UCSD-AML1 (cell line): ENCODE results near the gene ZDHHC18.
"Not testable (repeated sequence)": the region's sequence is repeated elsewhere in the genome, so short reads cannot be mapped to it uniquely, and the experiment has no call there.

ENCODE experiments used
- DNase-seq: peaks from one replicate; lab custom pipeline; 2025; ENCODE audit not compliant: unreplicated experiment; lab: John Stamatoyannopoulos, UW

The ZDHHC18 gene

GRCh38 chr1:26857473-26858060, 31.1 kb downstream of the ZDHHC18 start:
- DNase-seq, result no peak

- no peak for DNase-seq
These were observed 31.7 kb downstream of the ZDHHC18 start for GRCh38 chr1:26858160-26858559.

DNA sequence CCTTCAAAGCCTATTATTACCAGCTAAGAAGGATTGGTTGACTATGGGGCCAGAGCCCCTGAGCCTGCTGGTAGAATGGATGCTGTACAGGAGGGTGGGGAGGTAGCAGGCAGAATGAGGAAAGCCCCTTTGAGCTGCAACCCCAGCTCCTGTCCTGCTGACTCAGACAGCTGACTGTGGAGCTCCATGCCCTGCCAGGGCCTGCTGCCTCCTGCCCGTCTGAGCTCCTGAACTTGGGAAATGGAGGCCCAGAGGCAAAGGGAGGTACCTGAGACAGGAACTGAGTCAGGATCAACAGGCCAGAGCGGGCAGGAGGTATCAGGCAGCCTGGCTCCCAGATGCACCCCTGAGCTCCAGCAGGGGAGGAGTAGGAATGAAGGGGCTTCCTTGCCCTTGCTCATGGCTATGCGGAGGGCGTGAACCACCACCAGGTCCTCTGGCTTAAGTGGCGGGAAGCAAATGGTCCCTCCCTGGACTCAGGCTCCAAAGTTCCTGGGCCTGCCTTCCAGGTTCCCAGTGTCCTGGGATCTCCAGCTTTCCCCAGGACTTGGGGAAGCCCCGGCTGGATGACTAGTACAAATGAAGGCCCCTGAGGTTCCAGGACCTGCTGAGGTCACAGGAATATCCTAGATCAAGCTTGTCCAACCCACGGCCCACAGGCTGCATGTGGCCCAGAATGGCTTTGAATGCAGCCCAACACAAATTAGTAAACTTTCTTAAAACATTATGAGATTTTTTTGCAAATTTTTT, 32.6 kb downstream of the ZDHHC18 start:
- no peak for DNase-seq

- DNase-seq, result no peak
These were observed 34.8 kb downstream of the ZDHHC18 start for GRCh38 chr1:26861286-26861701.

DNA sequence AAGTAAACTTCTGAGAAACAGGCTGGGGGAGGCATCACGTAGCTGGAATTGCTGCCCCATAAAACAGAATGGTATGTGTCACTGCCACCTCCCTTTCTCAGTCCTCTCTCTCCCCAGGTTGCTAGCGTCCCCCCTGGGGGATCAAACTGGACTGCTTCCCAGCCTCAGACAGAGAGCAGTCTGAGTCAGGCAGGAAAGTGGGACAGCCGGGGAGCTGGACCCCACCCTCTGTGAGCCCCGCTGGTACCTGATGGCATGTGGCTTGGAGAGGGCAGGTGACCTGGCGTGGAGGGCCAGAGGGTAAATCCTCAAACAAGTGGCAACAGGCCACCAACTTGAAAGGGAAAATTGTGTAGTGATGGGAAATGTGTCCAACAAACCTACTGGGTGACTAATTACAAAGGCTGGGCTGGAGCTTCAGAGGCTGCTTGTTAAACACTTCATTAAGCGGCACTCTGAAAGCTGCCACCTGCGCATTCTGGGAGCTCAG, 35.4 kb downstream of the ZDHHC18 start:
- no peak for DNase-seq

DNA sequence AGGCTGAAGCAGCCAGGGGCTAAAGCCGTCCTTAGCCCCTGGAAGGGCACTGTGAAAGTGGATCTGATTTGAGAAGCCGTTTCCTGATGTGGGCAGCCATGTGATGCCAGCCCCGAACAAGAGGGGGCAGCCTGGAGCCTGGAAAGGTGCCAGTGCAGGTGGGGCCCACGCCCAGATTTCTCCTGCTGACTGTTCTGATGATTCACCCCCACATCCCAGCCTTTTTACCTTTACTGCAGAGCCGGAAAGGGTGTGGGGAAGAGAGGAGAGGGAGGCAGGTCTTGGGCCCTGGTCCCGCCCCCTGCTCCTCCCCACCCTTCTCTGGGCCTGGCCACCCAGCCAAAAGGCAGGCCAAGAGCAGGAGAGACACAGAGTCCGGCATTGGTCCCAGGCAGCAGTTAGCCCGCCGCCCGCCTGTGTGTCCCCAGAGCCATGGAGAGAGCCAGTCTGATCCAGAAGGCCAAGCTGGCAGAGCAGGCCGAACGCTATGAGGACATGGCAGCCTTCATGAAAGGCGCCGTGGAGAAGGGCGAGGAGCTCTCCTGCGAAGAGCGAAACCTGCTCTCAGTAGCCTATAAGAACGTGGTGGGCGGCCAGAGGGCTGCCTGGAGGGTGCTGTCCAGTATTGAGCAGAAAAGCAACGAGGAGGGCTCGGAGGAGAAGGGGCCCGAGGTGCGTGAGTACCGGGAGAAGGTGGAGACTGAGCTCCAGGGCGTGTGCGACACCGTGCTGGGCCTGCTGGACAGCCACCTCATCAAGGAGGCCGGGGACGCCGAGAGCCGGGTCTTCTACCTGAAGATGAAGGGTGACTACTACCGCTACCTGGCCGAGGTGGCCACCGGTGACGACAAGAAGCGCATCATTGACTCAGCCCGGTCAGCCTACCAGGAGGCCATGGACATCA, 36.5 kb downstream of the ZDHHC18 start, which contains the start of gene SFN:
Gene SFN (plus strand): TSS at position 369 of the 904 bp plus-strand sequence. CDS start 64 bp downstream, at position 433.
- peak; percentile 36 for DNase-seq

DNA sequence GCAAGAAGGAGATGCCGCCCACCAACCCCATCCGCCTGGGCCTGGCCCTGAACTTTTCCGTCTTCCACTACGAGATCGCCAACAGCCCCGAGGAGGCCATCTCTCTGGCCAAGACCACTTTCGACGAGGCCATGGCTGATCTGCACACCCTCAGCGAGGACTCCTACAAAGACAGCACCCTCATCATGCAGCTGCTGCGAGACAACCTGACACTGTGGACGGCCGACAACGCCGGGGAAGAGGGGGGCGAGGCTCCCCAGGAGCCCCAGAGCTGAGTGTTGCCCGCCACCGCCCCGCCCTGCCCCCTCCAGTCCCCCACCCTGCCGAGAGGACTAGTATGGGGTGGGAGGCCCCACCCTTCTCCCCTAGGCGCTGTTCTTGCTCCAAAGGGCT, 37.2 kb downstream of the ZDHHC18 start:
- no peak for DNase-seq

GRCh38 chr1:26864610-26865480, 38.4 kb downstream of the ZDHHC18 start:
- DNase-seq, result peak; percentile 96

- not testable (repeated sequence) for DNase-seq
These were observed 46.6 kb downstream of the ZDHHC18 start for GRCh38 chr1:26873097-26873496.

DNA sequence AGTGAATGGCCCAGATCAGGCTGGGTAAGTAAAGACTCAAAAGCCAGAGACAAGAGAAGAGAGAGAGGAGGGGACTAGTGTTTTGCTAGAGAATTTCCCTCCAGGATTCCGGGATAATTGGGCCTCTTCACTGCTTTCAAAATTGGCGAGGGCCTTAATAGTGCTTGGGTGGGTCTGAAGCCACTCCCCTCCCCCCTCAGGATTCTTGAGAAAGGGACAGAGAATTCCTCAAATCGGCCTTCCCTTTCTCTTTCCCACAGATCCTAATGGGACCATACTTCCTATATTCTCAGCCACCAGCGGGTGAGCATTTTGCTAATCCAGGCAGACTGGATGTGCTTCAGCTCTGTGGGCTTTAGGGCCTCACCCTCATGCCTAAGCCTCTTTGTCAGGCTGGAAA, 48.4 kb downstream of the ZDHHC18 start:
- no peak for DNase-seq

- DNase-seq, result no peak
These were observed 50.8 kb downstream of the ZDHHC18 start for GRCh38 chr1:26877326-26877725.

- no peak for DNase-seq
These were observed 53.3 kb downstream of the ZDHHC18 start for GRCh38 chr1:26879793-26880192.

- not testable (repeated sequence) for DNase-seq
These were observed 55.1 kb downstream of the ZDHHC18 start for GRCh38 chr1:26881611-26882010.

GRCh38 chr1:26882696-26883463, 56.4 kb downstream of the ZDHHC18 start:
- no peak for DNase-seq

GRCh38 chr1:26887125-26887524, 60.6 kb downstream of the ZDHHC18 start:
- no peak for DNase-seq

DNA sequence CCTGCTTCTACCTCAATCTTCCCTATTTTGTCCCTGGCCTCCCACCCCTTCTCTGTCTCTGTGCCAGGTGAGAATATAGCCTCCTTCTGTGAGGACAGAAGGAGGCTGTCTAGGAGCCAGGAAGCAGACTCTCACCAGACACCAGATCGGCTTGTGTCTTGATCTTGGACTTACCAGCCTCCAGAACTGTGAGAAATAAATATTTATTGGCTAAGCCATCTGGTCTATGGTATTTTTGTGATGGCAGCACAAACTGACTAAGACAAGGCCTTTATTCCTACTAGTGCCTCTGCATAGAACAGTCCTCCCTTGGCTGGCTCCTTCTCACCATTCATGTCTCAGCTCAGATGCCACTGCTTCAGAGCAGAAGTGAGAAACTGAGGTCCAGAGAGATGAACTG, 61.7 kb downstream of the ZDHHC18 start:
- no peak for DNase-seq

GRCh38 chr1:26889551-26890466, 63.3 kb downstream of the ZDHHC18 start, which contains the start of gene GPN2:
Gene GPN2 (minus strand): TSS chr1:26890283. CDS start chr1:26890096, 187 bp downstream.
- peak; percentile 80 for DNase-seq

GRCh38 chr1:26890467-26890796, 63.9 kb downstream of the ZDHHC18 start:
- no peak for DNase-seq

GRCh38 chr1:26894263-26894662, 67.8 kb downstream of the ZDHHC18 start:
- no peak for DNase-seq
